Measurements from ENCODE around the gene THAP4.

GRCh38 chr2:241641631-241642030 lies 4.7 kb upstream of the THAP4 start:
- no peak for TF ChIP-seq CTCF (IDR thresholded peaks at IDR 0.05)
- no peak for TF ChIP-seq POLR2A (IDR thresholded peaks at IDR 0.05)

Measured in tibial nerve (tissue), 3 donors.